ENCODE measurements around the gene SEMA5A.

The SEMA5A gene

GRCh38 chr5:9042241-9042640 lies 503.6 kb downstream of the SEMA5A start:
- no peak for DNase-seq

- no peak for DNase-seq
These were observed 505.4 kb downstream of the SEMA5A start for GRCh38 chr5:9040475-9040874.

- no peak for DNase-seq
These were observed 508.8 kb downstream of the SEMA5A start for GRCh38 chr5:9037048-9037447.

DNA sequence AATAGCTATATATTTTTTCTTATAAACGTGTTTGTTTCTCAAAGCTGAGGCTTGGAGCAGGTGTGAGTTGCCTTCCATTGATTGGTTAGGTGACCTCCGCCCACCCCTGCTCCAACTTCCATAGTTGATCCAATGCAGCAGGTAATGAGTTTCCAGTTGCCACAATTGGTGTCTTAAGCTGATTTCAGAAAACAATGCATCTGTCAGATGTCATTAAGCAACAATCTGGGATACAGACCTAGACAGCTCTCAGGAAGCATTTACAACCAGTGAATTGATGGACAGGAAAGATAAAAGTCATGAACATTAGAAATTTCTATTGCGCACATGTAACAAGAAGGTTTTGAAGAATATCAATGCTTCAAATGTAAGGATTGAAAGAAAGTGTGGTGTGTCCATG lies 510.5 kb downstream of the SEMA5A start:
- no peak for DNase-seq

DNA sequence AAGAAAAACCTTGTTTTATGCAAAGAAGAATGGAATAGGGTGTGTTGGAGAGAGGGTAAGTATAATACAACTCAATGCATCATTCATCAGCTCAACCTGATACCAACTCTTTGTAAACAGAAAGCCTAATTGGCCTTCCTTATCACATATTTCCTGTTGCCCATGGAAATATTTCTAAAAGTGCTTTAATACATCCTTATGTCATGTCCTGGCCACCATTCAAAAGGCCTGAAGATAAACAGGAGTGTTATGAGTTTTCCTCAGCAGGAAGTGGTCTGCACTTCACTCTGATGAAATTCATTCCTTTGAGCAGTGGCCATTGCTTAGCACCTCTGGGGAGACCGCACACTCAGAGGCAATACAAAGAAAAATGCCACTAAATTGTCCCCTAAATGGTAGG lies 511.2 kb downstream of the SEMA5A start:
- peak; percentile 27 for DNase-seq

DNA sequence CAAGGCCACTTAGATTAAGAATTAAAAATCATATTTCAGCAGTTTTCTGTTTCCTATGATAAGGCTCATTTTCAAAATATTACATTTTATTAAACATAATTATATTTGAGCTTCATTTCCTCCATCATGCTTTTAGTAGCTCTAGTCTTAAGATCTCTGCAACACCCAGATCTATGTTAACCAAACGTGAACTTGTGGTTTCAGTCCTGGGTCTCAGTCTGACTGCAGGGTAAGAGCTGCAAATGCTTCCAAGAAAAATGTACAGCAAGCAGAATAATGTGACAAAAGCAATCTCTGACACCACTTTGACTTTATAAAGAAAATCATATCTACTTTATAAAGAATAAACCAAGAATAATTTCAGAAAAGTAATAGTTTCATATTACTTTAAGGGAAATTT lies 512.4 kb downstream of the SEMA5A start:
- DNase-seq: no peak

DNA sequence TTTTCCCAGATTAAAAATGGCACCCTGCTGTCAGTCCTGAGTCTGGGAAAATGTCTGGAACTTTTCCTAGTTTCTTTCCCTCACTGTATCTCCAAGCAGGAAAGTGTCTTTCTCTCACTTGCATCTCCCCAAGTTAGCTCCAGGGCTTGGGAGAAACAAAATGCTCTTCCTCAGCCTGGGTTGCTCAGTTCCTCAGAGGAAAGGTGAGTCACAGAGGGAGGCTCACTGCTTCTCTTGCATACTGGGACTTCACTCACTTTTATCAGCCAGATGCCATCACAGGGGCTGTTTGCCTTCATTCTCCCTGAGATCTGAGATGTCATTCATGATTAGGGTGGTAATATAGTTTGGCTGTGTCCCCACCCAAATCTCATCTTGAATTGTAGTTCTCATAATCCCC lies 519.9 kb downstream of the SEMA5A start:
- DNase-seq: no peak

GRCh38 chr5:9020996-9021395 lies 524.9 kb downstream of the SEMA5A start:
- no peak for DNase-seq

- no peak for DNase-seq
These were observed 530.0 kb downstream of the SEMA5A start for GRCh38 chr5:9015937-9016270.

- DNase-seq: no peak
These were observed 530.5 kb downstream of the SEMA5A start for GRCh38 chr5:9015260-9015936.

- no peak for DNase-seq
These were observed 532.7 kb downstream of the SEMA5A start for GRCh38 chr5:9013147-9013546.

DNA sequence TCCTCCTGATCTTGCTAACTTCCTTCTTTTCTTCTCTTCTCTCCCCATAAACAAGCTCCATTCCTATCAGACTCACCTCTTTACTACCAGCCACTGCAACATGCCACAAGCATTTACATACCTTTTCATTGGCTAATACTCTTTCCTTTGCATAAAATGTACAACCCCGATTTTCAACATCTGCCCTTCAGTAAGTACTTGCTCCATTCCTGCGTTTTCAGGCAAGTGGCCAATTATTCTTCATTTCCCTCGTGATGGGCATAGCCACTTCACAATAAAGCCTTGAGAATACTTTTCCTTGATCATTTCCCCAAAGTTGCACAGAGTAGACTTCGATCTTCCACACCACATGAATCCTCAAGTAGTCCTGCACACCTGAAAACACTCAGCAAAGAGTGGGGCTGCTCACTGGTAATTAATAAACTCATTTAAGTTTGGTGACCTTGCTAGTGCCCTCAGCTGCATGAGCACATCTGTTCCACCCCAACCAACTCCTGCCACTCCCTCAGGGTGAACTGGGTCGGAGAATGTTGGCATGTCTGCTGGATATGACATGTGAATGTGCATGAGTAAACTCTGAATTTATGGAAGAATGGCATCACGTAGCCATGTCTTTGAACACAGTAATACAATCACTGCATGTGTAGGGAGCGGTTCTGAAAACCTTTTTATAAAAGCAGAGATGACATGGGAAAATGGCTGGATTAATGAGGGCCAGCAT lies 535.8 kb downstream of the SEMA5A start:
- DNase-seq: no peak

DNA sequence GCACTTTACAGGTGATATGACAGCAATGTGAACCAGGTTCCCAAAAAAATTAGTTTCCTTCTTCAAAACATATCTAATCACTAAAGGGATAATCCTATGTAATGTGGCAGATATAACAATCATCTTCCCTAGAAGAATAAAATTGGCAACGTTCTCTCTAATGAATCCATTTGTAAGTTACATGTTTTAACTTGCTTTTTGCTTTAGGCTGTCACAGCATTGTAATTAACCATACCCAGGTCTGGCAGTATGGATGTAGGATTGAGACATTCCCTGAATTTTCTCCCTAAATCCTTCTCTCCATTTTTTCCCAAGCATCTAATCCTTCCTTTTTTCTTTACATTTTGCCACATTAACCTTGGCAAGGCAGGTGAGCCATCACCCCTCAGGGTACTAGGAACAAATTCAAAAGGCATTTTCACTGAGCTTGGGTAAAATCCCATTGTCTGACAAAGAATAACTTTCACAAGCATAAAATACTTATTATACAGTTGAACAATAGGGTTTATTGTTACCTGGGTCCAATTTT lies 548.3 kb downstream of the SEMA5A start:
- no peak for DNase-seq

- peak; percentile 5 for DNase-seq
These were observed 552.8 kb downstream of the SEMA5A start for GRCh38 chr5:8993031-8993430.
